HG02884 (cell line): ENCODE measurements around the gene HNMT.
"Not testable (repeated sequence)": the region's sequence is repeated elsewhere in the genome, so short reads cannot be mapped to it uniquely, and the experiment has no call there.

Experiments used
- ATAC-seq: cut with Tn5 transposase; IDR thresholded peaks from one replicate; pipeline ENCODE4 v1.9.1; 2021; ENCODE audit warnings: mild to moderate bottlenecking, moderate library complexity; ENCODE audit not compliant: unreplicated experiment

The HNMT gene

DNA sequence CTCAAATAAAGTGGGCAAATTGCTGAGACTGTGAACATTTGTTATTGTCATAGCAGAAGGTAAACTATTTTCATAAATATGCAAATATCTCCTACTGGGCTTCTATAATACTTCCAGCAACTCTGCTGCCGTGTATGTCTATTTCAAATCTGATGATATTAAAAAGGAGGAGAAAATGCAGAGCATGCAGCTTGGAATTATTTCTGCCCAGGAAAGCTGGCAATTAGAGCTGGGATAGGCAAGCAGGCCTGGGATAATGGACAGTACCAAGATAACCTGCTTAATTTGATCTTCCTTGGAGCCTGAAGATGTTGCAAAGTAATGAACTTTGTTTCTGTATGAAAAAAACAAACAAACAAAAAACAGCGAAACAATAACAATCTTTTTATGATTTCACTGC, 72.8 kb downstream of the HNMT start:
- ATAC-seq: no peak

- ATAC-seq: no peak
Observed at GRCh38 chr2:138040616-138041015, 76.3 kb downstream of the HNMT start.

GRCh38 chr2:138042311-138042710, 78.0 kb downstream of the HNMT start:
- no peak for ATAC-seq

GRCh38 chr2:138043588-138043987, 79.3 kb downstream of the HNMT start:
- ATAC-seq: not testable (repeated sequence)

DNA sequence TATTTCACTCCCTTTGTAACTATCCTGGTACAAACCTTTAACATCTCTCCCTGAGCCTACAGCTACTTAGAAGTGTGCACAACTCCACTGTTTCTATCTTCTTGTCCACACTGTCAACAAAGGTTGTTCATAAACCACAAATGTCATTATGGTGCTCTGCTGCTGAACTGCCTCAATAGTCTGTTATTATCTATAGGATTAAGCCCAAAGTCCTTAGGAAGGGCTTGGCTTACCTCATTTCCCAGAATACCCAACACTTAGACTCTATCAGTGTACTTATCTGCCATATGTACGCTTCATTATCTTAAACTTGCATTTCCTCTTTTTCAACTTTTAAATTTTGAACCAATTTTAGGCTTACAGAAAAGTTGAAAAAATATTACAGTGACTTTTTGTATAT, 94.2 kb downstream of the HNMT start:
- ATAC-seq: no peak

DNA sequence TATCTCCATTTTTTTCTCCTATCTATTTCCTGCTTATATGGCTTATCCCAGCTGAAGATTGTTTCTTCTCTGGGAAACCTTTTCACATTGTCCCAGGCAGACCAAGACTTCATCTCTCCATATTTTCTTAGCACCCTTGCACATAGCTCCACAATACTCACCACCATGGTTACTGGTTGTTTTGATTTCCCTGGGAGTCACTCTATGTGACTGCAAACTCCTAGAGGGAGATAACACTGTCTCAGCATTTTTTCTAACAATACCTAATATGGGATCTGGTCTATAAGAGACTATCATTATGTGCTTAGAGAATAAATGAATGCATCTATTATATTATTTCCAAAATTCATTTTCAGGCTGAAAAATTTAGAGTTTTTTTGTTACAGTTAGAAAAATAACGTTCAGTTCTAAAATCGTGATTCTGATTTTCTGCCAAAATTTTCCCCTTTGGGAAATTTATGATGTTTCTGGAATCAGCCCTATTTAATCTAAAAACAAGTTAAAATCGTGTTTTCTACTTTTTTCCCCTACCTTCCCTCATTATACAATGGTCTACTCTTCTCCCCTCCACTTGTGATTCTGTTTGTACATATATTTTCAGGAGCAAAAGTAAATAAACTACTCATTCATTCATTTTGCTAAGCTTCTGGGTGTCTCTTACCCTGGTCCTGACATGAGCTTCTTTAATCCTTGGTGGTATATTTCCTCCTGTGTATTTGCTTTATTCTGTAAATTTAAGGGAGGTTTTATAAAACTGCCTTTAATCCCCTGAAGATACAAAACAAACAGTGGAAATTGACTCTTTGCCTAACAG, 95.4 kb downstream of the HNMT start:
- ATAC-seq: no peak

- no peak for ATAC-seq
Observed at GRCh38 chr2:138060301-138060635, 96.0 kb downstream of the HNMT start.

- no peak for ATAC-seq
Observed at GRCh38 chr2:138061961-138062360, 97.7 kb downstream of the HNMT start.

- no peak for ATAC-seq
Observed at GRCh38 chr2:138063181-138063580, 98.9 kb downstream of the HNMT start.
